Mucosa of stomach (tissue), 1 donor: ENCODE measurements around the gene ZNF799.

Source experiments
- H3K27me3 ChIP-seq: one replicate; pipeline ENCODE4 v1.7.0; 2013; ENCODE audit warnings: mild to moderate bottlenecking, low read length; ENCODE audit not compliant: control insufficient read depth, insufficient read depth
- H3K36me3 ChIP-seq: one replicate; pipeline ENCODE4 v1.7.0; 2013; ENCODE audit warnings: low read length; ENCODE audit not compliant: control insufficient read depth, insufficient read depth
- H3K4me1 ChIP-seq: one replicate; pipeline ENCODE4 v1.7.0; 2013; ENCODE audit warnings: mild to moderate bottlenecking, low read length; ENCODE audit not compliant: control insufficient read depth, insufficient read depth
- H3K4me3 ChIP-seq: one replicate; pipeline ENCODE4 v1.7.0; 2013; ENCODE audit warnings: low read length
- H3K9ac ChIP-seq: one replicate; pipeline ENCODE4 v1.7.0; 2013; ENCODE audit warnings: mild to moderate bottlenecking, low read length, moderate library complexity
- H3K9me3 ChIP-seq: one replicate; pipeline ENCODE4 v1.7.0; 2013; ENCODE audit warnings: mild to moderate bottlenecking, low read length, moderate library complexity; ENCODE audit not compliant: control insufficient read depth
- donor health status: Pancreatic carcinoma.

The ZNF799 gene

GRCh38 chr19:12346896-12347295 lies 54.2 kb downstream of the ZNF799 start:
- Histone ChIP-seq H3K4me1 (no peaks in the 10 kb centered on the region), H3K9me3 (peaks cover 7% of the 10 kb centered on the region), H3K9ac (no peak overlapping the region), H3K27me3 (no peaks in the 10 kb centered on the region), H3K4me3 (no peak overlapping the region), H3K36me3 (no peaks in the 10 kb centered on the region)

DNA sequence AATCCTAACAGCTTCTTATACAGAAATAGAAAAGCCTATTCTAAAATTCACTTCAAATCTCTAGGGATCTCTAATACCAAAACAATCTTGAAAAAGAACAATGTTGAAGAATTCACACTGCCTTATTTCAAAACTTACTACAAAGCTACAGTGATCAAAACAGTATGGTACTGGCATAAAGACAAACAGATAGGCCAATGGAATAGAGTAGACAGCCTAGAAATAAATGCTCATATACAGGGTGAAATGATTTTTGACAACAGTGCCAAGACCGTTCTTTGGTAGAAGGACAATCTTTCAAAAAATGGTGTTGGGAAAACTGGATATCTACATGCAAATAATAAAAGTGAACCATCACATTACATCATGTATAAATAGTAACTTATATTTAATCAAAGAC lies 55.9 kb downstream of the ZNF799 start:
- no peaks in the 10 kb centered on the region for H3K9me3 ChIP-seq
- no peaks in the 10 kb centered on the region for H3K27me3 ChIP-seq
- H3K4me1 ChIP-seq, result no peaks in the 10 kb centered on the region
- H3K9ac ChIP-seq, result no peak overlapping the region
- no peaks in the 10 kb centered on the region for H3K36me3 ChIP-seq
- H3K4me3 ChIP-seq, result no peak overlapping the region
